T-helper 1 cell treated with Interleukin-12 subunit alpha and Interleukin-12 subunit beta and Interleukin-4 antibody, amounts not matched to agents 30 ng/mL and 1 ng/mL, for 36 hours (primary cell): ENCODE results near the gene ZPR1. TPM values are rescaled to one million over a fixed set of nuclear protein-coding genes. Genes with fewer than 3 reads are reported as not detected.
"Not testable (repeated sequence)": the region's sequence is repeated elsewhere in the genome, so short reads cannot be mapped to it uniquely, and the experiment has no call there.

Experiments used
- intact Hi-C: fragments of 100-400 bp; cut with micrococcal nuclease; formaldehyde crosslinking; loops from one replicate; pipeline ENCODE4 v1.15.1; 2024
- total RNA-seq: library from RNA; stranded (reverse); gene quantifications from 2 replicates; pipeline ENCODE4 v1.2.3, GENCODE V29; 2022

ZPR1 gene
- total RNA-seq, 1 donor from 2014 or later, result 78.8 TPM

DNA sequence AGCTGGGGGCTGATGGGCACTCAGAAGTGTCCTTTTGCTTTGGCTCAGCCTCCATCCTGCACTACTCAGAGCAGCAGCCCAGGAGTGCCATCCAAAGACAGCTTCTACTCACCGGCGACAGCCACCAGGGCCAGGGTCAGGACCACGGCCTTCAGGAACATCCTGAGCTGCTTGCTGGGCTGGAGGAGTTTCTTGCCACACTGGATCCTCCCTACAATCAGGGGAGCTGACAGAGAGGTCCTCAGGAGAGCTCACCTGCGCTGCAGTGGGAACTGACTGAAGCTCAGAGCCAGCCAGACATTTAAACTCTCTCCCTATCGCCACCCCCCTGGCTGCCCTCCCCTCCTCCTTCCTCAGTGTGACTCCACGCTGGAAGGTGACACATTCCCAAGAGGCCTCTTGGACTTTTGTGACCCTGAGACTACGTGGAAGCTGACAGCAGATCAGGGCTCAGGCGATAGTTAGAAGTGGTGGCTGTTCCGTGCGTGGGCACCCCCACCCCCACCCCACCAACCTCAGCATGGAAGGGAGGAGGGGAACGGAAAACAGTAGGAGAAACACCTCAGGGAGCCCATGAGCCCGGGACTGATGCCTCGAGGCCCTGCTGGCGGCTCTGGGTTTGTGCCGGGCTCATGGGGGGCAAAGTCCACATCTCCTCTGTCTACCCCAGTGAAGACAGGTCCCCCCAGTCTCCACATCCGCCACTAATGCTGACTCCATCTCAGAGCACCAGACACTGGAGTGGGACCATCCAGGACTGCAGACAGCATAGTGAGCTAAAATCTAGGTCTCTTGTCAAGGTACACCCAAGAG is 35.4 kb upstream of the ZPR1 start, which contains the start of gene APOA4:
APOA4 (minus strand) TSS at position 274 of the 813 bp plus-strand sequence; CDS start at position 161, 113 bp downstream.
- intact Hi-C loops, result no loop called here

DNA sequence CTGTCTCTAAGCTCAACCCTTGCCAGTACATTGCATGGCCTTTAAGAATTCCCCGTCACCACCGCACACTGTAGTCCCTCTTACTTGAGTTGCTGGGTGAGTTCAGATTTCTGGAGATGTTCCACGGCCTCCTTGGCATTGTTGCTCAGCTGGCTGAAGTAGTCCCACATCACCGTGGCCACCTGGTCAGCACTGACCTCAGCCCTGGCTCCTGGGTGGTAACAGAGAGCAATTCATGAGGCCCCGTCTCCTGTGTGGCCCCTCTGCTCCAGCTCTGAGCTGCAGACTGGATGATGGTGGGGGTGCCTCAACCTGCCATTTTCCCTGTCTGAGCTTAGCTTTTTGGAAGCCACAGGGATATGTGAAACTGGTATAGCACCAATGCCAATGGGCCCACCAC is 34.8 kb upstream of the ZPR1 start:
- intact Hi-C loops, result no loop called here

DNA sequence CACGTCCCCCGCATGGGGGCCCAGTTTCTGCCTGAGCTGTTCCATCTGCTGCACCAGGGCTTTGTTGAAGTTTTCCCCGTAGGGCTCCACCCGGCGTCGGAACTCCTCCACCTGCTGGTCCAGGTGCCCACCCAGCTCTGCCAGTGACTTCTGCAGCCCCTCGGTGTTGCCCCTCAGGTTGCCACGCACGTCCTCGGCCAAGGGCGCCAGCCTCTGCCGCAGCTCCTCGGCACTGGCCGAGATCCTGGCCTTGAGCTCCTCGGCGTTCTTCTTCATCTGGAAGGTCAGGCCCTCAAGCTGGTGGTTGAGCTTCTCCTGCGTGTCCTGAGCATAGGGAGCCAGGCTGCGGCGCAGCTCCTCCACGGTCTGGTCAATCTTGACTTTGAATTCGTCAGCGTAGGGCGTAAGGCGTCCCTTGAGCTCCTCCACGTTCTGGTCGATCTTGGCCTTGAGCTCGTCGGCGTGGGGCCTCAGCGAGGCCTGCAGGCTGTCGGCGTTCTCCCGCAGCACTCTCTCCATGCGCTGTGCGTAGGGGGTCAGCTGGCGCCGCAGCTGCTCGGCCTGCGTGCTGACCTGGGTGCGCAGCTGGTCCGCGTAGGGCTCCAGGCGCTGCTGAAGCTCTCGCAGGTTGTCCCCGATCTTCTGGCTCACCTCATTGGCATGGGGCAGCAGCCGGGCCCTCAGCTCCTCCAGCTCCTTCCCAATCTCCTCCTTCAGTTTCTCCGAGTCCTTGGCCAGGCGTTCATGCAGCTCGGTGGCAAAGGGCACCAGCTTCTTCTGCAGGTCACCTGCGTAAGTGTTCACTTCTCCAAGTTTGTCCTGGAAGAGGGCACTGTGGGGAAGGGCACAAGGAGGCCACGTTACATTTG is 33.5 kb upstream of the ZPR1 start:
- intact Hi-C loops, result no loop called here

DNA sequence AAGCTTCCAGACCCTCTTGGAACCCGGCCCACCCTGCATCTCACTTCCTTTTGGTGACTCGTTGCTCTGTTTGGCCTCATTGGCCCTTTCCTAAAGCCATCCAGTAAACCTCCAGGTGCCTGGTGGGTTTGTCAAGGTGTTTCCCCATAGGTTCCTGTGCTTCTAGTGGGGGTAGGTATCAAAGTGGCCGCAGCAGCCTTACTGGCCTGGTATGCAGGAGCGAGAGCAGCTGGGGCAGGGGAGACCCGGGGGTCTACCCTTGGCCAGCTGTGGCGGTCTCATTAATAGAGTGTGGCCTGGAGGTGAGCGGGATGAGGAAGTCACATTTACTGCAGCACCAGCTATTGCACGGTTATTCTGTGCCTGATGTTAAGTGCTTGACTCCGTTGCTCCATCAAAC is 31.2 kb upstream of the ZPR1 start:
- intact Hi-C loops, result no loop called here

DNA sequence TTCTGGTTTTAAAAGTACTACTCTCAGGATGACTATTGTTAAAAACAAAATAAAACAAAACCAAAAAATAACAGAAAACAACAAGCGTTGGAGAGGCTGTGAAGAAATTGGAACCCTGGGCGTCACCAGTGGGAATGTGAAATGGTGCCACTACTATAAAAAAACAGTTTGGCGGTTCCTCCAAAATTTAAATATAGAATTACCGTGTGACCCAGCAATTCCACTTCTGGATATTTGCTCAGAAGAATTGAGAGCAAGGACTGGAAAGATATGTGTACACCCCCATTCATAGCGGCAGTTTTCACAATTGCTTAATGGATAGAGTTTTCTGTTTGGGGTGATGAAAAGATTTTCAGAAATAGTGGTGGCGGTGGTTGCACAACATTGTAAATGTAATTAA is 26.7 kb upstream of the ZPR1 start:
- intact Hi-C loops, result no loop called here

DNA sequence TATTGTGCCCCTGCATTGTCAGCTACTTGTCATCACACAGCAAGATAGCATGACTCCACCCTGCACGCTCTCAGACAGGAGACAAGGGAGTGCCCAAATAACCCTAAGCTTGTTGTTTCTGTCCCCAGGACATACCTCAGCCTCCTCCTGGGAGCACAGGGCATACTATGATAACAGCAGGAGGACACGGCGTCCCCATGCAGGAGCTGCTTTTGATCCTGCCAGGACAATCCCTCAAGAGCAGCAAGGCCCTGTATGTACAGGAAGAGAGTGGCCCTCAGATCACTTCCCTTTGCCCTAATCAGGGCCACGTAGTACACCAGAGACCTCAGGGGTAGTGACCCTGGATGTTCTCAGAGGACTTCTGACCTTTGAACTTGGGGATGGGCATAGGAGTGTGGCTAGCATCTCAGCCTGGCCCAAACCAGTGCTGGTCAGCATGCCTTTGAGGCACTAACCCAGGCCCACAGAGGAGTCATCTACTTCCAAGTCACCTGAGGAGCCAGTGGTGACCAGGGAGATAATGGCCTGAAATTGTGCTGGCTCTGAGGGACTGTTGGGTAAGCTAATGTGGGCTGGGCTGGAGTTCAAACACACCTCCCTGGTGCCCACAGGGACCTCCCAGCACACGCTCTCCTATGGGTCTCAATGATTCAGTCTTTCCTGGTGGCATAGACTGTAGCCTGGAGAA is 26.1 kb upstream of the ZPR1 start:
- intact Hi-C loops, result no loop called here

DNA sequence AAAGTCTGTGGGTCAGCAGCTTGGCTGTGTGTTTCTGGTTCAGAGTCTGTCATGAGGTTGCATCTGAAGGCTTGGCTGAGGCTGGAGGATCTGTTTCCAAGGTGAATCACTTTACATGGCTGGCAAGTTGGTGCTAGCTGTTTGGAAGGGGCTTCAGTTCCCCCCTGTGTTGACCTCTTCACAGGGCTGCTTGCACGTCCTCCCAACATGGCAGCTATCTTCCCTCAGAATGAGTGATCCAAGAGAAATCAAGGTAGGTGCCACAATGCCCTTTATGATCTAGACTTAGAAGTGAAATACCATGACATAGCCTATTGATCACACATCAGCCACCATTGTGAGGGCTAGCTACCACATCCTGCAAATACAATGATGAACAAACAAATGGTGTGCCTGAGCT is 25.3 kb upstream of the ZPR1 start:
- intact Hi-C loops, result no loop called here

DNA sequence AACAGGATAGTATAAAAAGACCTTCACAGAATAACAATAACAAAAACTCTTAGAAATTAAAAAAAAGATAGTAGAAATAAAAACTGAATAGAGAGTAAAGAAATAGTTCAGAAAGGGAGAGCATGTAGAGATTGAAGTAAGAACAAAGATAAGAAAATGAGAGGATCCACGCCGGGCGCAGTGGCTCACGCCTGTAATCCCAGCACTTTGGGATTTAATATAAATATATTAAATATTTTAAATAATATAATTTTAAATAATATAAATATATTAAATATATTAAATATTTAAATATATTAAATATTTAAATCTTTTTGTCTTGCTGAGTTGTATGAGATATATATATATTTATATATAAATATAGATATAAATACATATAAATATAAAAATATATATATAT is 24.3 kb upstream of the ZPR1 start:
- intact Hi-C loops, result no loop called here

DNA sequence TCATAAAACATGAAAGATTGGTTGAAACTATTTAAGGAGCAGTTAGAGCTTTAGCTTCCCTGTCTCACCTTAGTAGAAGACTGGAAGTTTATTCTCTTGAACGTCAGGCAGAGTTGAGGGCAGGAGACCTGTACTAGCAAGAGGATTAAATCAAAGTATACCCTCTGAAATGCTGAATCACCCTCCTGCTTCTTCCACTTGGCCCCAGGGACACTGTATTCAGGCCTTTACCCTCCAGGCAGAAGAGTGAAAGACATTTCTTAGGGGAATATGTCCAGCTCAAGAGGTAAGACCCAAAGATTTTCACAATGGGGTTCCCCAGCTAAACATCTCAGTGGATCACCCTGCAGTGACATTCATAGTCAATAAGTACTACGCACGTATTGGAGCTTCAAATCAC is 23.4 kb upstream of the ZPR1 start:
- intact Hi-C loops, result no loop called here

DNA sequence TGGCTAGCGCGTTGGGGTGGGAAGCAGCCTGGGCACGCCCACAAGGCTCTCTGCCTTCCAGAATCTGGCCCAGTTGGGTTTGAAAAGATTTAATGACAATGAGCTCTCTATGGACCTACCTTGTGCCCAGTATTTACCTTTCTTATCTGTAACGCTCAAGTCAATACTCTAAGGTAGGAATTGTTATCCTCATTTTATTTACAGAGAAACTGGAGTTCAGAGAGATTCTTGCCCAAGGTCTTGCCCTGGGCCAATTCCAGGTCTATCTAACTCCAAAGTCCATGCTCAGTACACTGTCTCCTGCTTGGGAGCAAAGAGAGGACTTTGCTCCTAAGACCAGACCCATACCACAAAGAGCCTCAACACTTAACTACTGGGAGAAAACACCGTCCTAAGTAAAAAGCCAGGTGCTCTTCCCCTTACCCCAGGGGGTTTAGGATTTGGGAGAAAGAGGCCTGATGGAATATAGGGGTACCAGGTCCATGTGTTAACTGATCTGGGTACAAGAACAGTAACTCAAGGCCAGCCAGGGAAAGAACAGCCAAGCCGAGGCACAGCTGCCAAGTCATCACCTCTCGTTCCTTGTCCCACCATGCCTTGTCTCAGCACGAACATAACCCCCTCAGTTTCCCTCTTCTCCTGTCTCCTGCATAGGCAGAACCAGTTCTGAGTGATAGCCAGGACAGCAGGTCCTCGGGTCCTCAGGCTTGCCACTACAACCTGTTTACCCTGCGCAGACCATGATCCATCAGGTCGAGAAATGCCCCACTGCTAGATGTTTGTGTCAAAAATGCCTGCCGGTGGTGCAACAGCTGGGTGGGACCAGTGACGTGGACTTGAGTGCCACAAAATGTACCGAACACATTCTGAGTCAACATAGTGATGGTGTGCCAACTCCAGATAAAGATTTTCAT is 20.7 kb upstream of the ZPR1 start:
- intact Hi-C loops, result no loop called here

DNA sequence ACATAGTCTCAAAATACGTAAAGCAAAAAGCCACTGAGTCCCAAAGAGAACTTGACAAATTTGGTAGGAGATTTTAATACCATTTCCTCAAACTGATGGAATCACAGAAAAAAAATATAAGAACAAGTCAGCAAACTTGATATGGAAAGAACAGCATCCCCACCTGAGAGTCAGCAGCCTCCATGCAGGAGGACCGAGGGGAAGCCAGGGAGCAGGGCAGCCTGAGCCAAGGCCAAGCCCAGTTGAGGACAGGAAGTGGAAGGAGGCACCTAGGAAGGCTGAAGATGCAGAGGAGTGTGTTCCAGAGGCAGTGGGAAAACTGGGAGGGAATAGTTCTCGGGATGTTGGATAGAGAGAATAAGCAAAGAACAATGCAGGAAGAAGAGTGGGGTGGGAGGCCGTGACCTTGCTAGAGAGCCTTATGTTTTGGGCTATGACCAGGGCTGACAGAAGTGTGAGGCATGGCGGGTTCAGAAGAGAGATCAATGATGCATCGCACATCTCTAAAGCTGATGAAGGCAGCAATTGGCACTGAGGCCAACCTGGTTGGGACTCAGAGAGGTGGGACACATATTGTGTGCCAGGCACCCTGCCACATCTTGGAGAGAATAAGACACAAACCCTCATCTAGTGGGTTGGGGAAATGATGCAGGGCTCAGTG is 19.9 kb upstream of the ZPR1 start:
- intact Hi-C loops, result no loop called here

DNA sequence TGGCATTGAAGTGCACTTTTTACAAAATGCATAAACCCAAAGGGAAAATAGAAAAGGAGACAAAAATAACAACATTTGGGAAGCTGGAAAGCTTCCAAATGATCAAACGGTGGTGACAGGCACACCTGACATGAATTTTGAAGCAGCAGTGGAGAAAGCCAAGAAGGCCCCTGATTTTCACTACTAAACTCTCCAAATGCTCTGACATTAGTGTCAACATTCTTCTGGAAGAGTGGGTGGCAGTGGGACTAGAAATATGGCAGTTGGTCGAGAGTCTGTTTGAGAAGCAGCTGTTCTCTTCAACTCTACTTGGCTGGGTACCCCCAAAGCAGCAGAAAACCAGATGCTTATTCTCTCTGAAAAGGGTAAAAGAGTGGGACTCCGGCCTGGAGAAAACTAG is 16.2 kb upstream of the ZPR1 start:
- intact Hi-C loops, result no loop called here

DNA sequence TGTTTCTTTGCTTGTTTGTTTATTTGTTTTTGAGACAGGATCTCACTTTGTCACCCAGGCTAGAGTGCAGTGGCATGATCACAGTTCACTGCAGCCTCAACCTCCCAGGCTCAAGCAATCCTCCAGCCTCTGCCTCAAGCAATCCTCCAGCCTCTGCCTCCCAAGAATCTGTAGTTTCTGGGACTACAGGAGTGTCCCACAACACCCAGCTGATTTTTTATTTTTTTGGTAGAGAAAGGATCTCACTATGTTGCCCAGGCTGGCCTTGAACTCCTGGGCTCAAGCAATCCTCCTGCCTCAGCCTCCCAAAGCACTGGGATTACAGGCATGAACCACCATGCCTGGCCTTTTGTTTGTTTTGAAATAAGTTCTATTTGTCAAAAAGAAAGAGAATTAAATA is 13.8 kb upstream of the ZPR1 start:
- intact Hi-C loops, result not testable (repeated sequence)

DNA sequence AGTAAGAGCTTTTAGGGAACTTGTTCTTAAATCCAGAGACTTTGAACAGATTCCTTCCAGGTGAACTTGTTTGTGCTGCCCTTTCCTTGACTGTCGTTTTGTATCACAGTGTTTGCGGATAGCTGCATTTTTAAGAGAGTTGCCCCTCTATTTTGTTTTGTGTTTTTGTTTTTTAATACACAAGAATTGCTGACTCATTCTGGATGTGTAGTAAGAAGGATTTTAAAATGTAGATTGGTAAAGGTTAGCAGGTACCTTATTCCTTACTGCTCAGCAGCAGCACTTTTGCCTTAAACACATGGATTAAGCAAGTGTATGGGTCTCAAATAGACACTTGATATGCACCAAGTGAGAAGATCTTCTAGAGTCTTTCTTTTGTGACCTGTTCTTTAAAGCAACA is 12.8 kb upstream of the ZPR1 start:
- intact Hi-C loops, result no loop called here

DNA sequence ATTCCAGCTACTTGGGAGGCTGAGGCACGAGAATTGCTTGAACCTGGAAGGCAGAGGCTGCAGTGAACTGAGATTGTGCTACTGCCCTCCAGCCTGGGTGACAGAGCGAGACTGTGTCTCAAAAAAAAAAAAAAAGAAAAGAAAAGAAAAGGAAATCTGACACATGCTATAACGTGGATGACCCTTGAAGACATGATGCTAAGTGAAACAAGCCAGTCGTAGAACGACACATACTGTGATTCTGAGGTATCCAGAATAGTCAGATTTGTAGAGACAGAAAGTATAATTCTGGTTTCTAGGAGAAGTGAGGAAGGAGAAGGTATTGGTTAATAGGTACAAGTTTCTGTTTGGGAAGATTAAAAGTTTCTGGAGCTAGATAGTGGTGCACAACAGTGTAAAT is 10.5 kb upstream of the ZPR1 start:
- intact Hi-C loops, result no loop called here

DNA sequence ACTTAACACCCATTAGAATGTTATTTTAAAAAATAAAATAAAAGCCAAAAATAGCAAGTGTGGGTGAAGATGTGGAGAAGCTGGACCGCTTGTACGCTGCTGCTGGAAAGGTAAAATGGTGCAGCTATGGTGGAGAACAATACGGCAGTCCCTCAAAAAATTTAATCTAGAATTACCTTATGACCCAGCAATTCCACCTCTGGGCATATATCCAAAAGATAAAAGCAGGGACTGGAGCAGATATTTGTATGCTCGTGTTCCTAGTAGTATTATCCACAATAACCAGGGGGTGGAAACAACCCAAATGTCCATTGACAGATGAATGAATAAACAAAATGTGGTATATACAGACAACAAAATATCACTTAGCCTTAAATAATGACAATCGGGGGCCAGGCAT is 10.0 kb upstream of the ZPR1 start:
- intact Hi-C loops, result no loop called here

DNA sequence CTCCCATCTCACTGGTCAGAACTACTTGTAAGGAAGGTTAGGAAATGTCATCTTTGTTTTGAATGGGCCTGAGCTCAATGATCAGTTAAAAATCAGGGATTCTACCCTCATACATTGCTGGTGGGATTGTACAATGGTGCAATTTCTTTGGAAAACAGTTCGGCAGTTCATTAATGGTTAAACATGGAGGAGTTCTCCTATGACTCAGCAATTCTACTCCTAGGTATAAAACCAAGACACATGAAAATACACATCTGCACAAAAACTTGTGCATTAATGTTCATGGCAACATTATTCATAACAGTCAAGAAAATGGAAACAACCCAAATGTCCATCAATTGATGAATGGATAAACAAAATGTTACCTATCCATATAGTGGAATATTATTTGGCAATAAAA is 8.7 kb upstream of the ZPR1 start:
- intact Hi-C loops, result no loop called here

DNA sequence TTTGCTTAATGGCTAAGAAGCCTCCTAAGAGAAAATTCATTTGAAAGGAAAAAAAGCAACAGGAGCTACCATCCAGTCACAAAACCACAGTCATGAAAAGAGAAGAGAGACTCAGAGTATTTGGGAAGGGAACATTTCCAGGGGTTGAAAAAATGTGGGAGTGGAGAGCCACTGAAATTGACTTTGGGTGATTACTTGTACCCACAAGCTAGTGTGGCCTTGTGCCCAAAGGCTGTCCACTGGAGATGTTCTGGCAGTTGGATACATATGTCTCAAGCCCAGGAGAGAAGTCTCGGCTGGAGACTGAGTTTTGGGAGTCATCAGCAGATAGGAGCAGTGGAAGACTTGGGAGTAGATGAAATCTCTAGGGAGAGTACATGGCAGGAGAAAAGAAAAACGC is 7.0 kb upstream of the ZPR1 start:
- intact Hi-C loops, result no loop called here

DNA sequence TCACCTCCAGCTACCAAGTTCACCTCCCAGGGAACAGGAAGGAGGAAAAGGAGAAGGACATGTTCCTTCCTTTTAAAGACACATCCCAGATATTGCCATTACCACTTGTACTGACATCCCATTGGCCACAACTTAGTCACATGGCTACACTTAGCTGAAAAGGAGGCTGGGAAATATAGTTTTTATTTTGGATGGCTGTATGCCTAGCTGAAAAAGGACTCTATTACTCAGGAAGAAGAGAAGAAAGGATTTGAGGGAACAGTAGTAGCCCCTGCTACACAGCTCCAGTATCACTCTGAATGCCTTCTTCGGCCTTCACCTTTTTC is 5.9 kb upstream of the ZPR1 start:
- intact Hi-C loops, result no loop called here
